HepG2 (cell line): Measurements from ENCODE around the gene RPL32. TPM values are rescaled to one million over a fixed set of nuclear protein-coding genes. Genes with fewer than 3 reads are reported as not detected.

Experiments used
- BRD4 ChIP-seq: sonication (generic); formaldehyde crosslinking; IDR thresholded peaks from 2 replicates; pipeline ENCODE4 v1.4.0; 2020; ENCODE audit warnings: missing genetic modification reagents
- CSRNP1 ChIP-seq: sonication (generic); formaldehyde crosslinking; IDR thresholded peaks from 2 replicates; pipeline ENCODE4 v1.8.1; 2023; ENCODE audit warnings: mild to moderate bottlenecking, missing genetic modification reagents
- FLYWCH1 ChIP-seq: sonication (generic); formaldehyde crosslinking; IDR thresholded peaks from 2 replicates; pipeline ENCODE4 v1.8.1; 2023; ENCODE audit warnings: mild to moderate bottlenecking, missing genetic modification reagents
- ZBTB39 ChIP-seq: sonication (generic); formaldehyde crosslinking; IDR thresholded peaks from 2 replicates; pipeline ENCODE4 v1.5.0; 2020; ENCODE audit warnings: missing genetic modification reagents
- ZNF18 ChIP-seq: sonication (generic); formaldehyde crosslinking; IDR thresholded peaks from 2 replicates; pipeline ENCODE4 v1.8.0; 2022; ENCODE audit warnings: mild to moderate bottlenecking, missing genetic modification reagents; ENCODE audit not compliant: insufficient replicate concordance
- ZNF329 ChIP-seq: sonication (generic); formaldehyde crosslinking; IDR thresholded peaks from 2 replicates; pipeline ENCODE4 v1.9.0; 2021; ENCODE audit warnings: low read depth, mild to moderate bottlenecking, missing genetic modification reagents
- ZNF577 ChIP-seq: sonication (generic); formaldehyde crosslinking; IDR thresholded peaks from 2 replicates; pipeline ENCODE4 v1.4.0; 2020; ENCODE audit warnings: mild to moderate bottlenecking, low read depth, missing genetic modification reagents, borderline replicate concordance
- polyA plus RNA-seq, 8 experiments: library from polyadenylated mRNA; depleted of rRNA in 3 of 8; stranded (reverse) in 7 of 8; unstranded in 1 of 8; fragments of >200 nt; fragmentation: Illumina TruSeq in 4 of 8; extraction: Trizol in 4 of 8; gene quantifications; 2 replicates each; pipeline versions ENCODE4 v1.2.1 to v1.2.3, GENCODE V29; 2011 to 2016; ENCODE audit warnings: low read depth in 4 of 8, missing spikeins in 1 of 8, mixed read lengths in 1 of 8; ENCODE audit not compliant: insufficient read depth in 1 of 8
- total RNA-seq, 5 experiments: library from RNA; depleted of rRNA; stranded (reverse); fragments of >200 nt; fragmentation: Illumina TruSeq; extraction: Trizol; gene quantifications; 2 replicates each; pipeline ENCODE4 v1.2.3, GENCODE V29; 2016; ENCODE audit warnings: low read depth in 1 of 5

RPL32 gene
- total and polyA plus RNA-seq, 2 of the 13 experiments (the other 11 are each of a cell fraction or from before 2014, with no cell fraction given): 1,781 to 2,401 TPM

GRCh38 chr3:12886736-12887135 lies 45.4 kb upstream of the RPL32 start (continued):
- TF ChIP-seq CSRNP1 (CRISPR knock-in tag) (no peak), BRD4 (no peak), ZNF577 (CRISPR knock-in tag) (no peak), ZNF18 (no peak), FLYWCH1 (CRISPR knock-in tag) (no peak), ZBTB39 (CRISPR knock-in tag) (no peak), ZNF329 (CRISPR knock-in tag) (no peak)
